Upper lobe of left lung (tissue), 4 donors: ENCODE results near the gene TIMP4.

Source experiments
- POLR2AphosphoS5 ChIP-seq, 2 donors: sonication (generic); formaldehyde crosslinking; IDR thresholded peaks; one replicate each; pipeline ENCODE4 v1.5.1; 2017; ENCODE audit warnings: antibody characterized with exemption in 2 of 2
- TF ChIP-seq, protein P1 (sequence below), 6 experiments: fragments of 450-650 bp in 4 of 6; fragments of 200-600 bp in 2 of 6; sonication (generic) in 2 of 6; IDR thresholded peaks; one replicate each; pipeline ENCODE4 v1.5.1; 2016 to 2019; ENCODE audit warnings: antibody characterized with exemption in 6 of 6

- TF ChIP-seq, protein P1, sequence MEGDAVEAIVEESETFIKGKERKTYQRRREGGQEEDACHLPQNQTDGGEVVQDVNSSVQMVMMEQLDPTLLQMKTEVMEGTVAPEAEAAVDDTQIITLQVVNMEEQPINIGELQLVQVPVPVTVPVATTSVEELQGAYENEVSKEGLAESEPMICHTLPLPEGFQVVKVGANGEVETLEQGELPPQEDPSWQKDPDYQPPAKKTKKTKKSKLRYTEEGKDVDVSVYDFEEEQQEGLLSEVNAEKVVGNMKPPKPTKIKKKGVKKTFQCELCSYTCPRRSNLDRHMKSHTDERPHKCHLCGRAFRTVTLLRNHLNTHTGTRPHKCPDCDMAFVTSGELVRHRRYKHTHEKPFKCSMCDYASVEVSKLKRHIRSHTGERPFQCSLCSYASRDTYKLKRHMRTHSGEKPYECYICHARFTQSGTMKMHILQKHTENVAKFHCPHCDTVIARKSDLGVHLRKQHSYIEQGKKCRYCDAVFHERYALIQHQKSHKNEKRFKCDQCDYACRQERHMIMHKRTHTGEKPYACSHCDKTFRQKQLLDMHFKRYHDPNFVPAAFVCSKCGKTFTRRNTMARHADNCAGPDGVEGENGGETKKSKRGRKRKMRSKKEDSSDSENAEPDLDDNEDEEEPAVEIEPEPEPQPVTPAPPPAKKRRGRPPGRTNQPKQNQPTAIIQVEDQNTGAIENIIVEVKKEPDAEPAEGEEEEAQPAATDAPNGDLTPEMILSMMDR (IDR thresholded peaks at IDR 0.05): no peak
- TF ChIP-seq POLR2AphosphoS5 (IDR thresholded peaks at IDR 0.05): no peak
Observed at GRCh38 chr3:12150112-12150511, 8.6 kb downstream of the TIMP4 start.
